Stimulated activated CD8-positive, alpha-beta memory T cell treated with anti-CD3 and anti-CD28 coated beads, Interleukin-4, amount 100 ng/mL, for 1 hour (primary cell): ENCODE results near the gene L3MBTL4.
"Not testable (repeated sequence)": the region's sequence is repeated elsewhere in the genome, so short reads cannot be mapped to it uniquely, and the experiment has no call there.

Experiments
- DNase-seq, 2 donors: peaks; one replicate each; pipeline ENCODE4 v3.0.0-alpha.2; 2020; ENCODE audit warnings: low read depth in 2 of 2, low spot score in 1 of 2

Gene L3MBTL4

DNA sequence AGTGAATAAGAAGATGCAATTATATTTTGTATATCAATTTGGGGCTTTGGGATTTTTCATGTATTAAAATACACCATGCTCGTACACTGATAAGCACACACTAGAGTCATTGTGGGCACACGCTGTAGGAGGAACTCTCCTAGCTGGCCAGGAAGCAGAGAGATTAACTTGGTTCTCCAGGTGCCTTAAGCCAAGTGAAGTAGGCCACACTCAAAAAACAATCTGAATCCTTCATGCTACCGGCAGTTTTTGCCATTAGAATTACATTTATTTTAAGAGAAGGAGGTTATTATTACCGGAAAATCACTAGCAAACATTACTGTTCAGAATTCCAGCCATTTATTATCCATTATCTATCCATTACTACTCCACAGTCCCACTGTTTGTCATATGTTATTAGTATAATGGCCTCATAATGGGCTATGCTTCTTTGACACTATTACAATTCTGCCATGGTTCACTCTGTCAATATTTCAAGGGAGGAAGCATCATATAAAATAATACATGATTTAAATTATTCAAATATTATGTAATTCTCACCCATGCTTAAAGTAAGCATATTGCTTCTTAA, 214.4 kb downstream of the L3MBTL4 start:
- DNase-seq: no peak

DNA sequence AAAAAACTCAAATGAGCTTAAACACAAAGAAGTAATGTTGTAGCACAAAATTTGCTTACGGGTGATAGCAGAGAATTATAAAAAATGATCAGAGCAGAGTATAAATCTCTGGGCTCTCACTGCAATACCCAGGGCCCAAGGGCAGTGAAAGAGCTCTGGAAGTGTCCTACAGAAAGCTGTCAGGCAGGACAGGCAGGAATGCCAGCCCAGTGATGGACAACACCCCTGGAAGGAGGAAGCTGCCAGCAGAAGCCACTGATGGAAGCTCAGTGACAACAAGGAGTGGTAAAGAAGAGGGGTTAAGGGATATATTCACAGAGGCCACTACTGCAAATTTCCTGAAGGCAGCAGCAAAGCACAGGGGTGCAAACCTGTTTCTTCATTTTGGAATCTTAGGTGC, 214.9 kb downstream of the L3MBTL4 start:
- no peak for DNase-seq

DNA sequence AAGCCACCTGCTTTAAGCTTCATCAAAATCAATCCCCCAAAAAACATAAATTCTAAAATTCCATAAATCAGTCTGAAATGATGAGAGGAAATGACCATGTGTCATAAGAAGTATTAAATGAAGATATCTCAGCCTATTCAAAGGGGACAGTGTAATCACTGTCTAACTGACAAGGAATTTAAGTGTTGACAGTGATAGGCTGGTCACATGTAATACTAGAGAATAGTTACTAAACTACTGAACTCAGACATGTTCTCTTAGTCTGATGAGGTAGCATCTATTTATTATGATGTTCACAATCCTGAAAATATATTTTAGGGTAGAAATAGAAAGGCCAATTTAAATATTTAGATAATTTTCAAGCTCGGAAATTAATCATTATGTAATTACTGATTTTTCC, 216.1 kb downstream of the L3MBTL4 start:
- DNase-seq: no peak

DNA sequence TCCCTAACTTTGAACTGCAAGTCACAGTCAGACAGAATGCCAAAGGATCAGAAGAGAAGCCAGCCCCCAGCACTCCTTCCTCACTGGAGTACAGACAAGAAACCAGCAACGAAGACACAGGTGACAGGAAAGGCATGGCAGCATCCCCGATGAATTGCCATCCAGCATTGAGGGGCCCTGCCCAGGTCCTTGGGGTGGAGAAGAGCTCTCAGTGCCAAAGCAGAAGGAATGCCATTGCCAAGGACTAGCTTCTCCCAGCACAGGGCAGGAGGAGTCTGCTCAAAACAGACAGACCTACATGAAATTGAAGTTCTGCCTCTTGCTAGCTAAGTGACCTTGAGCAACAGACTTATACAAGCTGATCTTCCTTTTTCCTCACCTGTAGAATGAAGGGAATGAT, 220.1 kb downstream of the L3MBTL4 start:
- DNase-seq: no peak

DNA sequence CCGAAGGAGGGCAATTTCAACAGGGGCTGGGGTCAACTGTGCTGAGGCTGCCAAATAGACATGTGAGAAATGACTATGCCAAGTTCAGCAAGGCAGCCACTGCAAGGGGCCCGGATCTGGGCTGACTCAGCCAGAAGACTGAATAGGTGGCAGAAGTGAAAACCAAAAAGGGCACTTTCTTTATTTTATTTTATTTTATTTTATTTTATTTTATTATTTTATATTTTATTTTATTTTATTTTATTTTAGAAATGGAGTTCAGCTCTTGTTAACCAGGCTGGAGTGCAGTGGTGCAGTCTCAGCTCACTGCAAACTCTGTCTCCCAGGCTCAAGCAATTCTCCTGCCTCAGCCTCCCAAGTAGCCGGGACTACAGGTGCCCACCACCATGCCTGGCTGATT, 228.9 kb downstream of the L3MBTL4 start:
- not testable (repeated sequence) for DNase-seq

DNA sequence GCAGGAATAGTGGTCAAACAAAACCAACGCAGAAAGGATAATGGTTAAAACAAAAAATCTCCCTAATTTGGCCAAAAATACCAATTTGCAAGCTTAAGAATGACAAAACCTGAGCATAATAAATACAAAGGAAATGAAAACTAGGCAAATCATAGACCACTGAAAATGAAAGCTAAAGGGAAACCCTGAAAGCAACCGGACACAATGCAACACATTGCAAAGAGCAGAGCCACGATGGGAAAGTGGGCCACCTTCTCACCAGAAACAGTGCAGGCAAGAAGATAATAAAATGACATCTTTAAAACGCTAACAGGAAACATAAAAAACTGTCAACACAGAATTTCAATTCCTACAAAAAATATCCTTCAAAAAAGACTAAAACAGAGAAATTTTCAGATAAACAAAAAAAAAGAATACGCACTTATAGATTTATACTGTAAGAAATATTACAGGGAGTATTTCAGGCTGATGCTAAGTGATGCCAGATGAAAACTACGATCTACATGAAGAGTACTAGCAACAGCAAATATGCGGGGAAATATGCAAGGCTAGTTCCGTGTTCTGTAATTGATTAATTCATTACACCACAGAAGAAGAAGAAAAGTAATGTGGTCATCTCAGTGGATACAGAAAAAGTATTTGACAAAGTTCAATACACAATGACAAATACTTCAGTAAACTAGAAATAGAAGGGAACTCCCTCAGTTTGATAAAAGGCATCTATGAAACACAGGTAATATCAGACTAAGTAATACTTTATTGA, 239.5 kb downstream of the L3MBTL4 start:
- no peak for DNase-seq

DNA sequence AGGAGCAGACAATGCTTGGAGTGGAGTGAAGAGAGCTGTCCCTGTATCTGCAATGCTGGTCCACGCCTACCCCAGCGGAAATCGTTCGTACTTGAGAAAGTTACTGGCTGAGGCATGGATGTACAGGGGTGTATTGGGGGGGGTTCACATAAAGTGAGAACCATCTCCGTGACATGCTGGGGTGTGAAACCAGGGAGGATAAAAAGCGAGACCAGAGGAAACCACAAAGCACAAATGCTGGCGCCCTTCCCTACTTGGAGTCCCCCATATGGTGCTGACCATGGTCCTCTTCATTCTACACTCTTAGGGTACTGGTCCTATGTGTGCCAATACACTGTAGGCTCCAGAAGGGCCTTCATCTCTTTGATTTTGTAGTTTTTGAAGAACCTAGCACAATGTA, 244.1 kb downstream of the L3MBTL4 start:
- no peak for DNase-seq

DNA sequence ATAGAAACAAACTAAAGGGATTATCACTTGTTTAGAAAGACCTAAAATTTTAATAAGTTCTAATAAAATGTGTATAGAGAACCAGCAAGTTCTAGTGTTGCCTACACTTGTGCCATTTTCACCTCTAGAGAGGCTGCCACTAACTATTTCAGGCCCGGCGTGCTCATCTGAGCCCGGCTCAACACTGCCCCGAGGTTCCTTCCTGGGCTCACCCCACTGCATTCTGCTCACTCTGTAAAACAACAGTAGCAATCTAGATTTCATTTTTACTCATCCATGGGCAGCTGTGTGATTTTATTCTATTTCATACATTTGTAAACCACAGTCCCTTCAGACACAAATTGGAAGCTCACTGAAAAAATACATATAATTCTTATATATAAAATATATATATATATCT, 253.2 kb downstream of the L3MBTL4 start:
- no peak for DNase-seq

DNA sequence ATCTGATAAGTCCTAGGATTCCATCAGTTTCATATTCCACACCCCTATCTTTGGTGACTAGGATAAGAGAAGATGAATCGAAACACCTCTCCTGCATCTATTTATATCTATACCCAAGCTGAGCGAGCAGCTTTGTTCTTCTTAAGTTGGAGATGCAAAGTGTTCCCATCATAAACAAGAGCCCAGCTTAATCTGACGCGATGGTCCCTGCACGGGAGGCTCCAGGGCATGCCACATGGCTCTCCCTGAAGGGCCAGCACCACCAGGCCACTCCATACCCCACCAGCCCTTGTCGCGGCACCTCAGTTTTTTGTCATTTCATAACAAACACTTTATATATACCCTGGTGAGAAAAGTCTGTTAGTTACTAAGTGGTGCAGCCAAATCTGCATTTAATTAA, 255.3 kb downstream of the L3MBTL4 start:
- no peak for DNase-seq

DNA sequence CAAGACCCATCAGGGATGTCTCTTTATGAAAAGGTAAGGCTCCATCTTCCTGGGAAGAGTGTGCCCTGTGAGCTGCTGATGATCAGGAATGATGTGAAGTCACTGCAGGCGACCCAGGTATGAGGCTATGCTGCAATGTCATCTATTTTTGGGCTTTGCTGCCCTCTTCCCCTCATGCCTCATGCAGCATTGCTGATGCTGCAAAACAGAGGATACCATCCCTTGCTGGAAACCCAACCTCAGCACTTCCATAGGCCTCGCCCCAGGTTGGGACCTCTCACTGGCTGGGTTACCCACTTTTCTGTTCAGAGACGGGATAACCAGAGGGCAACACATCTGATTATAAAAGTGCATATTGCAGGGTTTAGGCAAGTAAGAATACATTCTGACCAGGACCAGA, 255.8 kb downstream of the L3MBTL4 start:
- no peak for DNase-seq

DNA sequence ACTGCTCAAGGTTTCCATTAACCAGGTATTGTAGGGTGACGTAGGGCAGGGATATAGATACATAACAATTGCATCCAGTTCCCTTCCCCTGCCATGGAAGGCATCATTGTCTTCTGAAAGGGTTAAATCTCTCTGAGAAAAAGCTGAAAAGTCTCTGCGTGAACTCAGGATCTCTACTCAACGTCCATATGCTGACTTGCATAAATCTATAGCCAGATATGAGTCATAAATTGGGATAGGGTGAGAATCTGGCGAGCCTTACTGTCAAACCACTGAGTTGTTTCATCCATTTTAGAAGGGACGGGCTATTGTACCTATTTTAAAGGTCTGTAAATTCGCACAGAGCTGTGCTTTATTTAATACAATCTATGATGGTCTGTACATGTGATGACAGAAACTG, 258.3 kb downstream of the L3MBTL4 start:
- DNase-seq: no peak

DNA sequence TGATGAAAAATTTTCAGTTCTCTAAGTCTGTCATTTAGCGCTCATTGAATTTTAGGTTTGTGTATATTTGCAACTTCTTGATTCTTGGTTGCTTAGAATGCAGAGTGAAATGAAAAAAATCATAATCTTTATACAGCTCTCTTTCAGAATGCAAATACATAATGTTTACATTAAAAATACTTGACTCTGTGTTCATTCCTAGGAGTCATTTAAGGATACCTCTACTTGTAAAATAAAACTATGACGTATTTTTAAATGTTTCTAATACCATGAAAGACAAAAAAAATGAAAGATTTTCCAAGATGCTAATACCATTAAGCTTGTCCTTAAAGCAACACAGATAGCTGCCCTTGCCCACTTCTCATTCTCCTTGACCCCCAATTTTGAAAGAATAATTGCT, 259.0 kb downstream of the L3MBTL4 start:
- no peak for DNase-seq

DNA sequence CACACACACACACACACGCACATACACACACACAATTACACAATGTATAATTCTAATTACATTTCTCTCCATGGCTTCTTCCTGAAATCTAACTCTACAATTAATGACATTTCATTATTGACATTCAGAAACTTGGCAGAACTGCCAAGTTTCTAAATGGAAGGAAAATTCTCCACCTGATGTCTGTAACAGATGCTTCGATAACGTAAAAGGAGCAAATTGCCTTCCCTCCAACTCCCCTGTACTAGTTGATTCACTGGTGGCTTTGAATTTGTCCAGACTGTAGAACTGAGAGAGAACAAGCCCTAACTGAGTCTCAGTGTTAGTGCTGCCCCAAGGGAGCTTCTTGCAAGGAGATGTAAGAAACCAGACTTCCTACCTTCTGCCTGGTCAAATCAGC, 264.3 kb downstream of the L3MBTL4 start:
- DNase-seq: no peak

DNA sequence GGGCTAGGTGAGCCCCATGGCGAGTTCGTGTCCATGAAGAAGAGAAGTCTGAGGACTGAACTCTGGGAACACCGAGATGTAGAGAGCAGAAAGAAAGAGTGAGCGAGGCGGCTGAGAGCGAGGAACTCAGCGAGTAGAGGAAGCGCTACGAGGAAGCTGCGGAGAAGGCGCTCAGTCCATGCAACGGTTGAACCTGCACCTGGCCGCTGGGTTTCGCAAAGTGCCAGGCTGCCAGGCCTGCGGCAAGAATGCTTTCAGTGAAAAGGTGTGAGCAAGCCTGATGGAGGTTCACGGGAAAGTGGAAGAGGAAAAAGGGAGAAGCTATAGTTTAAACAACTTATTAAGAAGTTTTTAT, 268.4 kb downstream of the L3MBTL4 start:
- no peak for DNase-seq

DNA sequence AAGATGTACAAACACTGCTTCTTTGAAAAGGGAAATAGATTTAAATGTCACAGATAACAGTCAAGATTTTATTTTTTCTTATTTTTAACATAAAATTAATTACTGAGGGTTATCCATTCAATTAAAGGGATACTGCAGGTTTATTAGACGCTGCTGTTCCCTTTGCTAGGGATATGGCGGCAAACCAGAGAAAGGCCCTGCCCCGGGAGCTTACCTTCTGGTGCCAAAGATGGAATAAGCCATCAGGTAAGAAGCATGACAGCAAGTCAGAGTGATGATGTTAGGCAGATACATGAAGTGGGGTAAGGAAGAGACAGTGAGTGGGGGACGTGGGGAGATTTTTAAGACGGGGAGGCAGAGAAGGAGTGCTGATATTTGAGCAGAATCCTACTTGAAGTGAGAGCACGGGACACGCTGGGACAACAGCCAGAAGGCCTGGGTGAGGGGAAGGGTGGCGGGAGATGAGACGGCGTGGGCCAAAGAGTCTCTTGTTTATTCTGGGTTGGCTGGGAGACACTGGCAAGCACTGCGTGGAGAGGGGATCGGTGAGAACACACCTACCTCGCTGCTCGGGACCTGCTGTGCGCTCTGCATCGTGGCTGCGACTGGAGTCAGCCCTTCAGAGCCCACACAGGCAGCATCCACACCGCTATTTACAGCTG, 268.9 kb downstream of the L3MBTL4 start:
- DNase-seq: no peak

DNA sequence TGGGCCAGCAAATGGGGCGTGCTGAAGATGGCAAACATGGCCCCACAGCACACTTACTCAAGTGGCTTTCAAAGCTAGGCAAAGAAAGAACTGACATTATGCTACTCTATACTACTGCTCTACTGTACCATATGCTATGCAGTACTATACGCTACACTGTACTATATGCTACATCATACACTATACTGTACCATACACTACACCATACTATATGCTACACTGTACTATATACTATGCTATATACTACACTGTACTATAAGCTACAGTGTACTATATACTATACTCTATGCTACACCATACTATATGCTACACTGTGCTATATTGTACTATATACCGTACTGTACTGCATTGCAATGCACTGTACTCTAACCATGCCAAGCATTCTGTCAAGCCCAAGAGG, 275.7 kb downstream of the L3MBTL4 start:
- DNase-seq: no peak

DNA sequence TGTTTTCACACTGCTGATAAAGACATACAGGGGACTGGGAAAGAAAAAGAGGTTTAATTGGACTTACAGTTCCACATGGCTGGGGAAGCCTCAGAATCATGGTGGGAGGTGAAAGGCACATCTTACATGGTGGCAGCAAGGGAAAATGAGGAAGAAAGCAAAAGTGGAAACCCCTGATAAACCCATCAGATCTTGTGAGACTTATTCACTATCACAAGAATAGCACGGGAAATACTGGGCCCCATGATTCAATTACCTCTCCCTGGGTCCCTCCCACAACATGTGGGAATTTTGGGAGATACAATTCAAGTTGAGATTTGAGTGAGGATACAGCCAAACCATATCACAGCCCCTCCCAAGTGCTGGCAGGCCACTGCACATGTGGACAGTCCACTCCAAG, 278.8 kb downstream of the L3MBTL4 start:
- not testable (repeated sequence) for DNase-seq

DNA sequence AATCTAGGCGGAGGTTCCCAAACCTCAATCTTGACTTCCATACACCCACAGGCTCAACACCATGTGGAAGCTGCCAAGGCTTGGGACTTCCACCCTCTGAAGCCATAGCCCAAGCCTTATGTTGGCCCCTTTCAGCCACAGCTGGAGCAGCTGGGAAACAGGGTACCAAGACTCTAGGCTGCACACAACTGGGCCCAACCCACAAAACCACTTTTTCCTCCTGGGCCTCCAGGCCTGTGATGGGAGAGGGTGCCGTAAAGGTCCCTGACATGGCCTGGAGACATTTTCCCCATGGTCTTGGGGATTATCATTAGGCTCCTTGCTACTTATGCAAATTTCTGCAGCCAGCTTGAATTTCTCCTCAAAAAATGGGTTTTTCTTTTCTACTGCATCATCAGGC, 279.7 kb downstream of the L3MBTL4 start:
- not testable (repeated sequence) for DNase-seq

DNA sequence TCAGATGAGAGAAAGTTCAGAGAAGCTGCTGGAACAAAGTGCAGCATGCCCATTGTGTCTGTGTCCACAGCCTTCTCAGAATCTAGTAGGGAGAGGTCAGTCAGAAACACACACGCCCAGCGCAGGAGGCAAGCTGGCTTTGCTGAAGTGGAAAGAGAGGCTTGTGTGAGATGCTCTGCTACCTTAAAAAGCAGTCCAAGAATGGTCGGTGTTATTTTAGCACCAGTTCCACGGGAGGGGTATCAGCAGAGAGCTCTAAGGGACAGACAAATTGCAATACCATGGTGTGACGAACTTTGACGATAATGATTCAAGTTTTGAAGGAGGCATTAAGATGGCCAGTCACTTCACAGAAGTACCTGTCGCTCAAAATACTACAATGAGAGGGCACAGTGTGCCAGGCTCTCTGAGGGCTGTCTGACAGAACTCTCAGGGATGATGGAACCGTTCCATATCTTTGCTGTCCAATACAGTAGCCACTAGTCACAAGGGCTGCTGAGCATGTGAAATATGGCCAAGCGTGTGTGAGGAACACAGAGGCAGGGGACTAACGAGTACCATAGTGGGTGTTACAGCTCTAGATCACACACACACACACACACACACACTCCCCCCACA, 281.9 kb downstream of the L3MBTL4 start:
- DNase-seq: no peak

DNA sequence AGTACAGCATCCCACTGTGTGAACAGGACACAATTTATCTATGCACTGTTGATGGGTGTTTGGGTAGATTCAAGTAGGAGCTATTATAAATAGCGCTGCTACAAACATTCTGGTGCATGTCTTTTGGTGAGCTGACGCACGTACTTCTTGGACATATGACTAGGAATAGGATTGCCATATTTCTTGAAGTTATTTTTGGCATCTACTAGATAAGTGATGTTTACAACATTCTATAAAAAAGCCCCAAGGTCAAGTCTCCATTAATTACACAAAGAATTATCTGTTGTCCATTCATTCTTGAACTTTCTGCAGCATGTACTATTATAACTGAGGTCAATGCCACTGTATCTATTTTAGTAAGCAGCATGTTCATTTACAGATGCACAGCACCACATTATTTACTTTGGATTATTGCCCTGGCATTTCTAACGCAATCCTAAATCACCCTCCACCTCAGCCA, 293.9 kb downstream of the L3MBTL4 start:
- no peak for DNase-seq

DNA sequence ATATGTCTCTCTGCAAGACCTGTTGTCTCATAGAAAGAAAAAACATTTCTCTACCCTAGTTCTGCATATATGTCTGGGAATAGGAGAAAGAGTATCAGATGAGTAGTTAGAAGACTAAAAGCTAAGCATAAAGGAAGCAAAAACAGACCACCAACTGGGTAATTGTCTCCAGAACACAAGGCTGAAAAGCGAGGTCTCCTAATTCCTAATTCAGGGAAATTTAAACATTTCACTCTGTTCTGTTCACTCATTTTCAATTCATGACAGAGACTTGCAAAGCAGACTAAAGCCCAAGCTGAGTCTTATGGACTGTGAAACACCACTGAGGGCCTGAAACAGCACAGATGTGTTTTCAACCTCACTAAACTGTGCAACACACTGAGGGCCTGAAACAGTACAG, 294.9 kb downstream of the L3MBTL4 start:
- DNase-seq: no peak

DNA sequence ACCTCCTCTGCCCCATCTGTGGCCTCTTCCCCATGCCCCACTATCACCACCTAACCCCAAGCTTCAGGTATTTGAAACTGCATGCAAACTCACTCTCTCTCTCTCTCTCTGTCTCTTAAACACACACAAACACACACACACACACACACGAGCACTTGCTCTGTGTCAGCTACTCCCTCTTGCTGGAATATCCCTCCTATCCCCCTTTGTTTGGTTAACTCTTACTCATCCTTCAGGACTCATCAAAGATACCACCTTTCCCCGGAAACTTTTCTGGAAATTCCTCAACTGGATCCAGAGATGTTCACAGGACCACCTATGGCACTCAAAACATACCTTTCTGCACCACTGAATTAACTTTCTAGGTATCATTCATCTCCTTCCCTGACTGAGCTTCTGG, 296.6 kb downstream of the L3MBTL4 start:
- no peak for DNase-seq
